Epithelial cell of proximal tubule (primary cell): ENCODE results near the gene AP1S1. TPM values are rescaled to one million over a fixed set of nuclear protein-coding genes. Genes with fewer than 3 reads are reported as not detected.
"Not testable (repeated sequence)": the region's sequence is repeated elsewhere in the genome, so short reads cannot be mapped to it uniquely, and the experiment has no call there.

ENCODE experiments used
- DNase-seq: peaks from one replicate; pipeline ENCODE4 v3.0.0-alpha.2; 2011; ENCODE audit warnings: low read depth
- H3K4me3 ChIP-seq: 2 replicates; pipeline ENCODE4 v1.5.1; 2011; ENCODE audit warnings: low read depth, mild to moderate bottlenecking, low read length
- total RNA-seq: library from RNA; depleted of rRNA; stranded (reverse); fragments of >200 nt; gene quantifications from 2 replicates; pipeline ENCODE4 v1.2.3, GENCODE V29; 2015
- TF ChIP-seq, protein P1 (sequence below): conservative IDR thresholded peaks from 2 replicates; pipeline ENCODE4 v1.5.1; 2012; ENCODE audit warnings: low read depth, mild to moderate bottlenecking, low read length

The AP1S1 gene
- total RNA-seq: 178 and 190 TPM in 2 replicates

DNA sequence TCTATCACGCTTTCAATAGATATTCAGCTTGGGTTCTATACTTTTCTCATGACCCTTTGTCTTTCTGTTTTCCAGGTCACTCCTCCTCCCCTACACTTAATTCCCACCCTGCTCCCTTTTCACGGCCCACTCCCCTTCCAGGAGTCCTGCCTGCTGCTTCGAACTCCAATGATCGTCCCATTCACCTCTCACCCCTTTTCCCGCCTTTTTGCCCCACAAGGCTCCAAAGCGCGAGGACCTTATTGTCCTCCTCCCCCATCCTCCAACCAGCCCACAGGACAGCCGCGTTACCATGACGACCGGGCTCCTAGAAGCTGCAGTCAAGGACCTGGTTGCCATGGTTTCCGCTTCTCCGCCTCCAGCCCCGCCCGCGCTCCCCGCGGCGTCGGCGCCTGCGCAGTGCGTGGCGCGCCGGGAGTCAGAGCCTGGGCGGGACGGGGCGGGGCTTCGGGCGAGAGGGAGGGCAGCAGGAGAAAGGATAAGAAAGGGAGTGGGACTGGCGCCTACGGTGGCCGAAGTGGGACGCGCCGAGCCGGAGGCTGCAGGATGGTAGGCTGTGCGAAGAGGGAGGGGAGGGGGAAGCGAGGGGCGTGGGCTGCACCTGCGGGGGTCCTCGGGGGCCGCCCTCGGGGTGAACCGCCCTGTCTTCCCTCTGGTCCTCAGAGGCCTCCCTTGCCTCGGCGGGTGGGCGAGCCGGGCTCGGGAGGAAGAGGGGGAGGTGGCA is at the start of gene AP1S1:
AP1S1 (plus strand) TSS at position 508 of the 724 bp plus-strand sequence; CDS start at position 547, 39 bp downstream.
- H3K4me3 ChIP-seq: peak within 1 kb of the TSS; percentile 96
- DNase-seq: no peak

DNA sequence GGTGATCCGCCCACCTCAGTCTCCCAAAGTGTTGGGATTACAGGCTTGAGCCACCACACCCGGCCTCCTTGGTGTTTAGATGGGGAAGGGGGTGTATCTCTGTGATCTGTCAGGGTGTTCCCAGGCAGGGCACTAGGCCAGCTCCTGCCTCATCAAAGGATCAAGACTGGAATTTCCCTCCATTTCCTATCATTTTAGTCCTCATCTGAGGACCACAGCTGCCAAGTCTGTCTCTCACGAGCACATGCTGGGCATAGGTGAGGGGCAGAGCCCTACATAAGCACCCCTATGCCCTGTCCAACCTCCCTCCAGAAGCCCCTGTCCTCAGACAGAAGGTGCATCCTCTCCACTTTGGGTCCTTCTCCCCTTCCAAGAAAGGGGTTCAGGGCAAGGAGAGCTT is 49.5 kb upstream of the AP1S1 start:
- TF ChIP-seq, protein P1, sequence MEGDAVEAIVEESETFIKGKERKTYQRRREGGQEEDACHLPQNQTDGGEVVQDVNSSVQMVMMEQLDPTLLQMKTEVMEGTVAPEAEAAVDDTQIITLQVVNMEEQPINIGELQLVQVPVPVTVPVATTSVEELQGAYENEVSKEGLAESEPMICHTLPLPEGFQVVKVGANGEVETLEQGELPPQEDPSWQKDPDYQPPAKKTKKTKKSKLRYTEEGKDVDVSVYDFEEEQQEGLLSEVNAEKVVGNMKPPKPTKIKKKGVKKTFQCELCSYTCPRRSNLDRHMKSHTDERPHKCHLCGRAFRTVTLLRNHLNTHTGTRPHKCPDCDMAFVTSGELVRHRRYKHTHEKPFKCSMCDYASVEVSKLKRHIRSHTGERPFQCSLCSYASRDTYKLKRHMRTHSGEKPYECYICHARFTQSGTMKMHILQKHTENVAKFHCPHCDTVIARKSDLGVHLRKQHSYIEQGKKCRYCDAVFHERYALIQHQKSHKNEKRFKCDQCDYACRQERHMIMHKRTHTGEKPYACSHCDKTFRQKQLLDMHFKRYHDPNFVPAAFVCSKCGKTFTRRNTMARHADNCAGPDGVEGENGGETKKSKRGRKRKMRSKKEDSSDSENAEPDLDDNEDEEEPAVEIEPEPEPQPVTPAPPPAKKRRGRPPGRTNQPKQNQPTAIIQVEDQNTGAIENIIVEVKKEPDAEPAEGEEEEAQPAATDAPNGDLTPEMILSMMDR: no peak
- DNase-seq: no peak
- no peak overlapping the region for H3K4me3 ChIP-seq

More for the DNA sequence above, at the start of gene AP1S1:
- TF ChIP-seq, protein P1: no peak

DNA sequence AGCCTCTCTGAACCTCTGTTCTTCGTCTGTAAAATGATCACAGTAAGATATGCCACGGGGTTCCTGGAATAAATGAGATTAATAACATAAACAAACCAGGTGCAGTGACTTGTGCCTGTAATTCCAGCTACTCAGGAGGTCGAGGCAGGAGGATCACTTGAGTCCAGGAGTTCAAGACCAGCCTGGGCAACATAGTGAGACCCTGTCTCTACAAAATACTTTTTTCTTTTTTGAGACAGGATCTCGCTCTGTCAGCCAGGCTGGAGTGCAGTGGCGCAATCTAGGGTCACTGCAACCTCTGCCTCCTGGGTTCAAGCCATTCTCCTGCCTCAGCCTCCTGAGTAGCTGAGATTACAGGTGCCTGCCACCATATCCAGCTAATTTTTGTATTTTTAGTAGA is 49.0 kb upstream of the AP1S1 start:
- DNase-seq, H3K4me3 ChIP-seq: not testable (repeated sequence)

DNA sequence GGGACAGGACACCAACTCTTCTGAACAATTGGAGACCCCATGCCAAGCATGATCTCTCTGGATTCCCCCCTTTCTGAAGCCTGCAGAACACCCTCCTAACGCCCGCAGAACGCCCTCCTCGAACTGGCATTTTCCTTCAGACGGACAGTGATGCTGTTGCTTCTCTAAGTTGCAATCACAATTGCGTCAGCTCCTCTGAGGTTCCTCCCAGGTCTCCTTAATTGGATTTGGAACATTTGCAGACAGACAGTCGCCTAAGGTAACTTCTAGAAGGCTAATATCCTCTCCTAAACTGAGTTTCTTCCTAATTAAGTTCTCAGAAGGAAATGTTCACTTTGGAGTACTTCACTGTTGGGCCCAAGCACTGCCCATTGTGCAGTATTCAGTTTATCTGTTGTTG is 47.9 kb upstream of the AP1S1 start:
- H3K4me3 ChIP-seq: no peak overlapping the region
- TF ChIP-seq, protein P1: no peak

DNA sequence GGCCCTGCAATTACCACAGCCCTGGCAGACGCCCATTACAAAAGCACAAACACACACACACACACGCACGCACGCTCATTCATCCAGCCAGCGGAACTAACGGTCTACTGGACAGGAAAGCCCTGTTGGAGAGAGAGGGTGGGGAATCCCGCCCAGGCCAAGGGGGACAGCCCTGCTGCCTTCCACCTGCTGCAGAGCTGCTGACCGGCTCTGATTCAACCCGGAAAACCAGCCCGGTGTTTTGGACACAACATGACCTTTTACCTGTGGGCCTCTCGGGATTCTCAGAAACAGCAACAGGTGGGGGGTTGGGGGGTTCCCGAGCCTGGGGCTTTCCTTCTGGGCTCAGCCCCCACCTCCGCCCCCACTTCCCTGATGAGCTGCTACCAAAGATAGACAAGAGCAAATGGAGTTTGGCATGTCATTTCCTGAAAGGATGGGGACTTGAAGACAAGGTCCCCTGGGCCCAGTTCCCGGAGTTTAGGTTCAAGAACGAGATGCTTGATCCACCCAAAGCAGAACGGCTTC is 45.9 kb upstream of the AP1S1 start:
- H3K4me3 ChIP-seq: no peak overlapping the region
- peak; percentile 83 for DNase-seq
- TF ChIP-seq, protein P1: no peak

More for the DNA sequence above, 47.9 kb upstream of the AP1S1 start:
- no peak for DNase-seq

DNA sequence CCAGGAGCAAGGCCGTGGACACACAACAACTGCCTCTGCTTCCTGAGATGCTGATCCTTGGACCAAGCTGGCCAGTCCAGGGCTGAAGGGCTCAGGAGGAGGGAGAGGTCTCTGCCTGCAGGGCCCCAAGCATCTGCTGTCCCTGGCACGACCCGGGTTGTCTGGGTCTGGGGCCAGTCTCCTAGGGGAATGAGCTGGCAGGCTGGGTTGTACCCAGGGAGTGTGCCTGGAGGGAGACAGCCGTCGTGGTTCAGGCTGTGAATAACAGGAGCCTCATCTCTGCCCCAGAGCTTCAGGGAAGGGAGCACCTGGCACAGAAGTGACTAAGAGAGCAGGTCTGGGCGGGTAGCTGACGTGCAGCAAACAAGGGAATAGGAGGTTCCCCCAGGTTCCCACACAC is 45.3 kb upstream of the AP1S1 start:
- DNase-seq: no peak
- H3K4me3 ChIP-seq: no peak overlapping the region
- TF ChIP-seq, protein P1: no peak

DNA sequence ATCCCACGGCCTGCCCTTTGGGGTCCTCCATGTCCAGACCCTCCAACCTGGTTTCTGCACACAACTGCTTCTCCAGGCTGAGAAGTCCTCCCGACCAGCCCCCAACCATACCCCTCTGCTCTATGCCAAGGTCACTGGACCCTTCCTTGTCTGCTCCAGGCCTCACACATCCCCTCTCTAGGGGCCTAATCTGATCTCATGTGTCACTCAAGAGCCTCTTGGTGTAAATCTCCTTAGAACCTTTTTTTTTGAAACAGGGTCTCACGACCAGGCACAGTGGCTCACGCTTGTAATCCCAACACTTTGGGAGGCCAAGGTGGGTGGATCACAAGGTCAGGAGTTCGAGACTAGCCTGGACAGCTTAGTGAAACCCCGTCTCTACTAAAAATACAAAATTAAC is 44.9 kb upstream of the AP1S1 start:
- no peak for DNase-seq
- TF ChIP-seq, protein P1: no peak

More for the DNA sequence above, 44.9 kb upstream of the AP1S1 start:
- H3K4me3 ChIP-seq: no peak overlapping the region
